ENCODE results near the gene MGAT4C. TPM values are rescaled to one million over a fixed set of nuclear protein-coding genes. Genes with fewer than 3 reads are reported as not detected.

Gene MGAT4C
- total and polyA plus RNA-seq, 2 experiments from 2014 or later, result 4.5 to 4.7 TPM

- TF ChIP-seq, protein P1, sequence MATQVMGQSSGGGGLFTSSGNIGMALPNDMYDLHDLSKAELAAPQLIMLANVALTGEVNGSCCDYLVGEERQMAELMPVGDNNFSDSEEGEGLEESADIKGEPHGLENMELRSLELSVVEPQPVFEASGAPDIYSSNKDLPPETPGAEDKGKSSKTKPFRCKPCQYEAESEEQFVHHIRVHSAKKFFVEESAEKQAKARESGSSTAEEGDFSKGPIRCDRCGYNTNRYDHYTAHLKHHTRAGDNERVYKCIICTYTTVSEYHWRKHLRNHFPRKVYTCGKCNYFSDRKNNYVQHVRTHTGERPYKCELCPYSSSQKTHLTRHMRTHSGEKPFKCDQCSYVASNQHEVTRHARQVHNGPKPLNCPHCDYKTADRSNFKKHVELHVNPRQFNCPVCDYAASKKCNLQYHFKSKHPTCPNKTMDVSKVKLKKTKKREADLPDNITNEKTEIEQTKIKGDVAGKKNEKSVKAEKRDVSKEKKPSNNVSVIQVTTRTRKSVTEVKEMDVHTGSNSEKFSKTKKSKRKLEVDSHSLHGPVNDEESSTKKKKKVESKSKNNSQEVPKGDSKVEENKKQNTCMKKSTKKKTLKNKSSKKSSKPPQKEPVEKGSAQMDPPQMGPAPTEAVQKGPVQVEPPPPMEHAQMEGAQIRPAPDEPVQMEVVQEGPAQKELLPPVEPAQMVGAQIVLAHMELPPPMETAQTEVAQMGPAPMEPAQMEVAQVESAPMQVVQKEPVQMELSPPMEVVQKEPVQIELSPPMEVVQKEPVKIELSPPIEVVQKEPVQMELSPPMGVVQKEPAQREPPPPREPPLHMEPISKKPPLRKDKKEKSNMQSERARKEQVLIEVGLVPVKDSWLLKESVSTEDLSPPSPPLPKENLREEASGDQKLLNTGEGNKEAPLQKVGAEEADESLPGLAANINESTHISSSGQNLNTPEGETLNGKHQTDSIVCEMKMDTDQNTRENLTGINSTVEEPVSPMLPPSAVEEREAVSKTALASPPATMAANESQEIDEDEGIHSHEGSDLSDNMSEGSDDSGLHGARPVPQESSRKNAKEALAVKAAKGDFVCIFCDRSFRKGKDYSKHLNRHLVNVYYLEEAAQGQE (IDR thresholded peaks at IDR 0.05; ENCODE audit: unreplicated experiment), result no peak
- no peak for TF ChIP-seq CTCF (conservative IDR thresholded peaks at IDR 0.05; ENCODE audit: low read depth in 2 of 2)
- TF ChIP-seq ZNF462 (CRISPR knock-in tag; IDR thresholded peaks at IDR 0.05), result no peak
- no peak for TF ChIP-seq ZNF114 (CRISPR knock-in tag; IDR thresholded peaks at IDR 0.05)
- TF ChIP-seq POLR2AphosphoS5 (IDR thresholded peaks at IDR 0.05; ENCODE audit: low read depth), result no peak
- TF ChIP-seq STAT1 (IDR thresholded peaks at IDR 0.05; ENCODE audit: unreplicated experiment), result no peak
- no peak for TF ChIP-seq NANOG (IDR thresholded peaks at IDR 0.05; ENCODE audit: borderline replicate concordance)
- no peak for TF ChIP-seq EZH2 (IDR thresholded peaks at IDR 0.05; ENCODE audit: low read depth, unreplicated experiment)
- no peak for TF ChIP-seq JUNB (IDR thresholded peaks at IDR 0.05; ENCODE audit: unreplicated experiment)
- TF ChIP-seq EZH2phosphoT487 (IDR thresholded peaks at IDR 0.05; ENCODE audit: unreplicated experiment), result no peak
- TF ChIP-seq ZNF331 (CRISPR knock-in tag; IDR thresholded peaks at IDR 0.05; ENCODE audit: low read depth), result no peak
- no peak for TF ChIP-seq CREB1 (CRISPR knock-in tag; IDR thresholded peaks at IDR 0.05; ENCODE audit: low read depth)
- TF ChIP-seq, protein P2, sequence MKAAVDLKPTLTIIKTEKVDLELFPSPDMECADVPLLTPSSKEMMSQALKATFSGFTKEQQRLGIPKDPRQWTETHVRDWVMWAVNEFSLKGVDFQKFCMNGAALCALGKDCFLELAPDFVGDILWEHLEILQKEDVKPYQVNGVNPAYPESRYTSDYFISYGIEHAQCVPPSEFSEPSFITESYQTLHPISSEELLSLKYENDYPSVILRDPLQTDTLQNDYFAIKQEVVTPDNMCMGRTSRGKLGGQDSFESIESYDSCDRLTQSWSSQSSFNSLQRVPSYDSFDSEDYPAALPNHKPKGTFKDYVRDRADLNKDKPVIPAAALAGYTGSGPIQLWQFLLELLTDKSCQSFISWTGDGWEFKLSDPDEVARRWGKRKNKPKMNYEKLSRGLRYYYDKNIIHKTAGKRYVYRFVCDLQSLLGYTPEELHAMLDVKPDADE (IDR thresholded peaks at IDR 0.05), result no peak
- Histone ChIP-seq H2AFZ (no peak overlapping the region), H3K27ac (ENCODE audit: low read depth) (no peak overlapping the region), H3K27me3 (ENCODE audit: insufficient read depth) (no peaks in the 10 kb centered on the region), H3K4me2 (no peak overlapping the region), H3F3A (replicated peaks; ENCODE audit: low read depth) (no peaks in the 10 kb centered on the region), H3K4me3 (no peak overlapping the region), H3K36me3 (ENCODE audit: insufficient read depth) (no peaks in the 10 kb centered on the region), H3K79me2 (replicated peaks; ENCODE audit: insufficient read depth) (no peaks in the 10 kb centered on the region), H3K4me1 (ENCODE audit: insufficient read depth) (no peaks in the 10 kb centered on the region), H3K9me2 (ENCODE audit: insufficient read depth) (no peaks in the 10 kb centered on the region), H4K20me1 (replicated peaks; ENCODE audit: insufficient read depth) (no peaks in the 10 kb centered on the region)
- Mint-ChIP-seq H3K4me3 (no peak overlapping the region), H3K9me3 (no peaks in the 10 kb centered on the region), H3K27me3 (ENCODE audit: insufficient read depth, low read depth, poor library complexity) (no peaks in the 10 kb centered on the region), H3K27ac (no peak overlapping the region), H3K4me1 (no peaks in the 10 kb centered on the region), H3K36me3 (ENCODE audit: low read depth) (no peaks in the 10 kb centered on the region)
- no peak for ATAC-seq
- no peak for DNase-seq (ENCODE audit: low spot score)
These were observed 206.2 kb downstream of the MGAT4C start for GRCh38 chr12:86050010-86050409.

All from GM23338 (cell line).